B cell (primary cell): ENCODE results near the gene RBM20. TPM values are rescaled to one million over a fixed set of nuclear protein-coding genes. Genes with fewer than 3 reads are reported as not detected.

ENCODE experiments used
- ATAC-seq: fragments of 200-7000 bp; cut with Tn5 transposase; one replicate; pipeline ENCODE4 v1.10.0; 2021; ENCODE audit warnings: low read depth, mild to moderate bottlenecking, moderate number of reproducible peaks, moderate library complexity
- CTCF ChIA-PET: fragments of 350-600 bp; sonication (Branson Sonifier 250); formaldehyde crosslinking; loops from one replicate; lab custom pipeline; 2021; ENCODE audit warnings: antibody characterized with exemption, inconsistent platforms; lab: Charles Lee
- POLR2A ChIA-PET: fragments of 350-600 bp; sonication (Branson Sonifier 250); formaldehyde crosslinking; loops from one replicate; lab custom pipeline; 2021; ENCODE audit warnings: antibody characterized with exemption; lab: Charles Lee
- DNase-seq: peaks from one replicate; pipeline ENCODE4 v3.0.0; 2013
- H2AFZ ChIP-seq: 2 replicates; pipeline ENCODE4 v1.6.1; 2012; ENCODE audit warnings: mild to moderate bottlenecking, low read depth, low read length; ENCODE audit not compliant: insufficient read depth, poor library complexity, severe bottlenecking
- H3K27ac ChIP-seq, 2 donors: 1 replicate in 1 of 2; 2 replicates in 1 of 2; pipeline ENCODE4 v1.5.1; 2012 to 2013; ENCODE audit warnings: low read length in 2 of 2, mild to moderate bottlenecking in 2 of 2, moderate library complexity in 1 of 2
- H3K27me3 ChIP-seq, 4 experiments: fragments of 200-600 bp in 1 of 4; sonication (generic) in 1 of 4; replicated peaks in 1 of 4; 1 replicate in 2 of 4; 2 replicates in 2 of 4; pipeline versions ENCODE4 v1.6.1 to v1.7.0; 2013 to 2016; ENCODE audit warnings: low read length in 3 of 4, mild to moderate bottlenecking in 2 of 4, mixed read lengths in 1 of 4, moderate library complexity in 1 of 4; ENCODE audit not compliant: insufficient read depth in 4 of 4, control insufficient read depth in 3 of 4; ENCODE audit errors: control extremely low read depth in 1 of 4
- H3K36me3 ChIP-seq, 2 experiments: replicated peaks in 1 of 2; 1 replicate in 1 of 2; 2 replicates in 1 of 2; pipeline versions ENCODE4 v1.6.1 to v1.7.1; 2013; ENCODE audit warnings: low read length in 1 of 2; ENCODE audit not compliant: insufficient read depth in 2 of 2, control insufficient read depth in 1 of 2; ENCODE audit errors: control extremely low read depth in 1 of 2, extremely low read depth in 1 of 2
- H3K4me1 ChIP-seq, 2 donors: fragments of 200-600 bp in 1 of 2; sonication (generic) in 1 of 2; 1 replicate in 1 of 2; 2 replicates in 1 of 2; pipeline versions ENCODE4 v1.5.1 to v1.6.1; 2013 to 2017; ENCODE audit warnings: low read length in 2 of 2; ENCODE audit not compliant: control insufficient read depth in 2 of 2, insufficient read depth in 2 of 2
- H3K4me2 ChIP-seq: replicated peaks from 2 replicates; pipeline ENCODE3; 2012; ENCODE audit warnings: mild to moderate bottlenecking, low read depth, low read length; ENCODE audit not compliant: poor library complexity, severe bottlenecking
- H3K4me3 ChIP-seq, 5 experiments: fragments of 200-600 bp in 1 of 5; sonication (generic) in 1 of 5; 1 replicate in 3 of 5; 2 replicates in 2 of 5; pipeline versions ENCODE4 v1.5.1 to v1.7.0; 2011 to 2016; ENCODE audit warnings: low read length in 4 of 5, mild to moderate bottlenecking in 4 of 5, low read depth in 2 of 5, control low read depth in 1 of 5, moderate library complexity in 1 of 5; ENCODE audit not compliant: insufficient read depth in 1 of 5; ENCODE audit errors: control extremely low read depth in 1 of 5, extremely low read depth in 1 of 5
- H3K79me2 ChIP-seq: fragments of 200-600 bp; sonication (generic); one replicate; pipeline ENCODE4 v1.6.0; 2016; ENCODE audit warnings: low read length; ENCODE audit not compliant: control insufficient read depth, insufficient read depth
- H3K9ac ChIP-seq: fragments of 200-600 bp; sonication (generic); 2 replicates; pipeline ENCODE4 v1.6.1; 2017; ENCODE audit warnings: mild to moderate bottlenecking, low read length, moderate library complexity
- H3K9me3 ChIP-seq, 3 donors: one replicate each; pipeline versions ENCODE4 v1.6.1 to v1.7.1; 2013; ENCODE audit warnings: low read length in 2 of 3; ENCODE audit not compliant: control insufficient read depth in 2 of 3, insufficient read depth in 1 of 3; ENCODE audit errors: control extremely low read depth in 1 of 3
- H4K20me1 ChIP-seq: 2 replicates; pipeline ENCODE4 v1.6.0; 2012; ENCODE audit warnings: mild to moderate bottlenecking, low read length; ENCODE audit not compliant: insufficient read depth, control insufficient read depth, poor library complexity, severe bottlenecking
- H3K27ac Mint-ChIP-seq: one replicate; pipeline ENCODE4 v1.8.0; 2021; ENCODE audit warnings: mixed read lengths
- H3K27me3 Mint-ChIP-seq: one replicate; pipeline ENCODE4 v1.8.0; 2021; ENCODE audit warnings: mixed read lengths
- H3K4me1 Mint-ChIP-seq: one replicate; pipeline ENCODE4 v1.8.0; 2021; ENCODE audit warnings: mixed read lengths
- H3K4me3 Mint-ChIP-seq: one replicate; pipeline ENCODE4 v1.8.0; 2021; ENCODE audit warnings: mixed read lengths
- H3K9me3 Mint-ChIP-seq: one replicate; pipeline ENCODE4 v1.8.0; 2022; ENCODE audit warnings: mixed read lengths; ENCODE audit not compliant: insufficient read depth
- EZH2 ChIP-seq: IDR thresholded peaks from 2 replicates; pipeline ENCODE4 v1.6.1; 2012; ENCODE audit warnings: borderline replicate concordance, low read depth, mild to moderate bottlenecking, moderate library complexity, low read length; ENCODE audit not compliant: insufficient read depth, poor library complexity, severe bottlenecking
- WGBS: methylation state at CpG from one replicate; pipeline ENCODE4 v1.1.5; 2013; ENCODE audit warnings: missing lambda C conversion rate; ENCODE audit not compliant: insufficient coverage; 5-methylcytosine and 5-hydroxymethylcytosine counted together
- intact Hi-C: fragments of 100-400 bp; cut with micrococcal nuclease; formaldehyde crosslinking; loops from one replicate; pipeline ENCODE4 v1.10.0; 2022
- polyA plus RNA-seq: library from polyadenylated mRNA; depleted of rRNA; stranded (reverse); fragments of >200 nt; gene quantifications from 2 replicates; pipeline ENCODE4 v1.2.3, GENCODE V29; 2012
- total RNA-seq, 2 donors: library from RNA; stranded (reverse); fragments of 120-200 nt in 1 of 2; gene quantifications; 1 replicate in 1 of 2; 2 replicates in 1 of 2; pipeline versions ENCODE4 v1.2.3 to v1.2.4, GENCODE V29; 2013 to 2022
- TF ChIP-seq, protein P1 (sequence below): fragments of 200-600 bp; IDR thresholded peaks from one replicate; pipeline ENCODE4 v1.8.0; 2022; ENCODE audit warnings: antibody characterized with exemption, mild to moderate bottlenecking

RBM20 gene
- total and polyA plus RNA-seq, 2 donors (not counting 1 experiment from before 2014, with no cell fraction given) = not detected

DNA sequence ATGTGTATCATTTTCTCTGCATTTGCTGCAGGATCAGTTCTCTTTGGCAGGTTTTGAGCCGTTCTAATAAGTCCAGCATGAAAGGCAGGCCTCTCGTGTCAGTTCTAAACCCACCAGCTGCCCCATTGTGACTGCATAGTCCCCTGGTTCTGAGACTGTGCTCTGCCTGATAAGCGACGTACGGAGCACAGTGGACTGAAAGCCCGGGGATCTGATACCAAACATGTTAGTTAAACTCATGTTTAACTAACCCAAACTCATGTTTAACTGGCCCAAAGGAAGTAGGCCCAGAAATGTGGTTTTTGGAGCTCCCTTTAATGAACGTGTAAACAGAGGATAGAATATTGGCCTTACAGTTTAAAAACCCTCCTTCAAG is 129.5 kb downstream of the RBM20 start:
- no peak for ATAC-seq
- Histone ChIP-seq H3K27me3 (peaks cover 0 to under 1% (median 0%) of the 10 kb centered on the region in 4 experiments), H3K27ac (no peak overlapping the region), H3K9me3 (no peaks in the 10 kb centered on the region), H3K9ac (no peak overlapping the region), H4K20me1 (no peaks in the 10 kb centered on the region), H3K4me1 (no peaks in the 10 kb centered on the region), H3K36me3 (no peaks in the 10 kb centered on the region), H3K4me3 (no peak overlapping the region), H3K79me2 (no peaks in the 10 kb centered on the region), H3K4me2 (no peak overlapping the region), H2AFZ (no peak overlapping the region)
- TF ChIP-seq EZH2 = no peak
- TF ChIP-seq, protein P1, sequence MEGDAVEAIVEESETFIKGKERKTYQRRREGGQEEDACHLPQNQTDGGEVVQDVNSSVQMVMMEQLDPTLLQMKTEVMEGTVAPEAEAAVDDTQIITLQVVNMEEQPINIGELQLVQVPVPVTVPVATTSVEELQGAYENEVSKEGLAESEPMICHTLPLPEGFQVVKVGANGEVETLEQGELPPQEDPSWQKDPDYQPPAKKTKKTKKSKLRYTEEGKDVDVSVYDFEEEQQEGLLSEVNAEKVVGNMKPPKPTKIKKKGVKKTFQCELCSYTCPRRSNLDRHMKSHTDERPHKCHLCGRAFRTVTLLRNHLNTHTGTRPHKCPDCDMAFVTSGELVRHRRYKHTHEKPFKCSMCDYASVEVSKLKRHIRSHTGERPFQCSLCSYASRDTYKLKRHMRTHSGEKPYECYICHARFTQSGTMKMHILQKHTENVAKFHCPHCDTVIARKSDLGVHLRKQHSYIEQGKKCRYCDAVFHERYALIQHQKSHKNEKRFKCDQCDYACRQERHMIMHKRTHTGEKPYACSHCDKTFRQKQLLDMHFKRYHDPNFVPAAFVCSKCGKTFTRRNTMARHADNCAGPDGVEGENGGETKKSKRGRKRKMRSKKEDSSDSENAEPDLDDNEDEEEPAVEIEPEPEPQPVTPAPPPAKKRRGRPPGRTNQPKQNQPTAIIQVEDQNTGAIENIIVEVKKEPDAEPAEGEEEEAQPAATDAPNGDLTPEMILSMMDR = no peak
- H3K27me3 Mint-ChIP-seq = no peaks in the 10 kb centered on the region
- ChIA-PET POLR2A (no interaction called here), CTCF (interaction anchor here (0.9 kb wide), 1 partner anchor 30 kb away, joined by 3 read pairs; no protein-coding TSS in a partner anchor)
- no peak for DNase-seq
- H3K4me3 Mint-ChIP-seq = no peak overlapping the region
- H3K27ac Mint-ChIP-seq = no peak overlapping the region
- H3K4me1 Mint-ChIP-seq = no peaks in the 10 kb centered on the region
- no peaks in the 10 kb centered on the region for H3K9me3 Mint-ChIP-seq
- 86% methylated on average over 2 of the region's 7 CpGs for WGBS
- intact Hi-C loops = no loop called here

DNA sequence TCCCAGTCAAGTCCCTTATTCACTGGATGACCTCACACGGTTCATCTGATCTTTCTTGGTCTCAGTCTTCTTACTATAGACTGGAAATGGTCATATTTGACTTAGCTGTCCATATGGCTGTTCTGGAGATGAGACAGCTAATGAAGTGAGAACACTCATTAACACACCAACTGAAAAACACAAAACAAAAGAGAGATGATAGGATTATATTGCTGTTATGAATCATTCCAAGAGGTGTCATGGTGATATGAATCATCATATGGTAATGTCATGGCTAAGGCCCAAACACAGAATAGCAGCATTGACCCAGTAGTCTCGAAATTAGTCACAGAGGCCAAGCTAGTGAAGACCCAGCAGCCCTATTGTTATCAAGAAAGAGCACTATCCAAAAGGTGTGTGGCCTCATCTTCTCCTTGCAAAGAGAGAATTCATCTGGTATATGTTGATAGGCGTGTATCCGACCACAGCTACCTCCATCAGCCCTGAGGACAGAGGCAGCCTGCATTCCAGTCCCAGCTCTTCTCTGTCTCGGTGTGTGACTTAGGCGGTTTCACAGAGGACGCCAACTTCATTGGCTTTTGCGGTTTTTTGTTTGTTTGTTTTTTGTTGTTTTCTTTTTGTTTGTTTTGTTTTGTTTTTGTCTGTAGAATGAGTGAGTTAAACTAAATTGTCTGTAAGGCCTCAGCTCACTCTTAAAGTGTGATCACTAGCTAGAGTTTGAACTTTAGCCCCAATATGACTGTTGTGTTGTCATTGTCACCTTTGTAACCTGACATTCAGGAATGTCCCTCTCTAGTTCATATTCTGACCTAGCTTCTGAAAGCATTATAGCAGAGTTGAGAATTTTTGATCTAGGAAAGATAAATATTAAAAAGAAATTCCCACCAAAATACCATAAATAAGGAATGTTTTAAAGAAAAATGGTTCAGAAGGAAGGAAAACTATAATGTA is 130.2 kb downstream of the RBM20 start:
- H3K27me3 Mint-ChIP-seq = no peaks in the 10 kb centered on the region
- Histone ChIP-seq H3K4me3 (no peak overlapping the region), H3K36me3 (no peaks in the 10 kb centered on the region), H3K79me2 (no peaks in the 10 kb centered on the region), H3K4me2 (no peak overlapping the region), H3K9me3 (no peaks in the 10 kb centered on the region), H3K9ac (no peak overlapping the region), H3K27ac (no peak overlapping the region), H3K4me1 (no peaks in the 10 kb centered on the region), H2AFZ (no peak overlapping the region), H4K20me1 (no peaks in the 10 kb centered on the region), H3K27me3 (peaks cover 0 to 3% (median 0%) of the 10 kb centered on the region in 4 experiments)
- no peak overlapping the region for H3K27ac Mint-ChIP-seq
- TF ChIP-seq, protein P1 = no peak
- no peaks in the 10 kb centered on the region for H3K4me1 Mint-ChIP-seq
- CTCF ChIA-PET = interaction anchor here (0.9 kb wide), 2 partner anchors 19 to 30 kb away, joined by 3 read pairs; no protein-coding TSS in a partner anchor
- intact Hi-C loops = no loop called here
- WGBS = 79% methylated on average over 4 of the region's 8 CpGs
- DNase-seq = no peak
- POLR2A ChIA-PET = no interaction called here
- peak; percentile 51 for ATAC-seq
- H3K4me3 Mint-ChIP-seq = no peak overlapping the region
- no peaks in the 10 kb centered on the region for H3K9me3 Mint-ChIP-seq
